PC-3 (cell line): ENCODE measurements around the gene DGKD. TPM values are rescaled to one million over a fixed set of nuclear protein-coding genes. Genes with fewer than 3 reads are reported as not detected.
A peak's percentile ranks its signal among the peaks of the same experiment; 100 is the strongest.

ENCODE experiments used
- ATAC-seq: fragments of 200-7000 bp; cut with Tn5 transposase; 2 replicates; pipeline ENCODE4 v1.9.1; 2020; ENCODE audit warnings: mild to moderate bottlenecking, moderate library complexity
- BruUV-seq: library from RNA; stranded (reverse); fragments of 400-500 nt; replicated peaks from 2 replicates; lab custom pipeline; 2021; lab: Mats Ljungman, UMichigan
- CTCF ChIA-PET: fragments of 300-600 bp; sonication (Branson Sonifier 250); formaldehyde crosslinking; loops from one replicate; lab custom pipeline; 2022; ENCODE audit warnings: antibody characterized with exemption; lab: Charles Lee
- POLR2A ChIA-PET: fragments of 300-600 bp; sonication (Branson Sonifier 250); formaldehyde crosslinking; loops from one replicate; lab custom pipeline; 2022; ENCODE audit warnings: antibody characterized with exemption; ENCODE audit not compliant: unreplicated experiment; lab: Charles Lee
- DNase-seq: peaks from one replicate; pipeline ENCODE4 v3.0.0-alpha.2; 2015
- H2AFZ ChIP-seq: fragments of 300-600 bp; sonication (generic); 2 replicates; pipeline ENCODE4 v1.6.0; 2016; ENCODE audit warnings: antibody characterized with exemption, low read length
- H3F3A ChIP-seq: fragments of 300-600 bp; sonication (generic); one replicate; pipeline ENCODE4 v1.6.0; 2017; ENCODE audit warnings: antibody characterized with exemption, low read length, control low read depth, mild to moderate bottlenecking; ENCODE audit not compliant: unreplicated experiment
- H3K27ac ChIP-seq: fragments of 300-600 bp; sonication (generic); 2 replicates; pipeline ENCODE4 v1.5.1; 2016; ENCODE audit warnings: mild to moderate bottlenecking, low read length
- H3K27me3 ChIP-seq: fragments of 300-600 bp; sonication (generic); 2 replicates; pipeline ENCODE4 v1.6.1; 2016; ENCODE audit warnings: low read length, mixed read lengths
- H3K36me3 ChIP-seq: fragments of 300-600 bp; sonication (generic); 2 replicates; pipeline ENCODE4 v1.6.1; 2016; ENCODE audit warnings: low read depth, mixed run types, low read length, mixed read lengths
- H3K4me1 ChIP-seq: fragments of 300-600 bp; sonication (generic); 2 replicates; pipeline ENCODE4 v1.5.1; 2016; ENCODE audit warnings: low read length; ENCODE audit not compliant: insufficient read depth
- H3K4me2 ChIP-seq: fragments of 300-600 bp; sonication (generic); 2 replicates; pipeline ENCODE4 v1.6.0; 2016; ENCODE audit warnings: low read length
- H3K4me3 ChIP-seq: fragments of 300-600 bp; sonication (generic); 2 replicates; pipeline ENCODE4 v1.5.1; 2016; ENCODE audit warnings: mild to moderate bottlenecking, low read length, mixed read lengths
- H3K79me2 ChIP-seq: fragments of 300-600 bp; sonication (generic); 2 replicates; pipeline ENCODE4 v1.6.1; 2017; ENCODE audit warnings: low read length, mixed read lengths
- H3K9ac ChIP-seq: fragments of 300-600 bp; sonication (generic); 2 replicates; pipeline ENCODE4 v1.6.0; 2016; ENCODE audit warnings: mild to moderate bottlenecking, low read length
- H3K9me2 ChIP-seq: fragments of 300-600 bp; sonication (generic); replicated peaks from 2 replicates; pipeline ENCODE4 v1.6.1; 2016; ENCODE audit warnings: mixed run types, low read length, mixed read lengths
- H3K9me3 ChIP-seq: fragments of 300-600 bp; sonication (generic); 2 replicates; pipeline ENCODE4 v1.6.1; 2016; ENCODE audit warnings: low read length, mixed read lengths
- H4K20me1 ChIP-seq: fragments of 300-600 bp; sonication (generic); 2 replicates; pipeline ENCODE4 v1.6.1; 2016; ENCODE audit warnings: low read length, mixed read lengths
- CTCF ChIP-seq: fragments of 300-600 bp; sonication (generic); conservative IDR thresholded peaks from 2 replicates; pipeline ENCODE4 v1.5.1; 2017; ENCODE audit warnings: antibody characterized with exemption, low read depth, mild to moderate bottlenecking, low read length
- EZH2 ChIP-seq: fragments of 300-600 bp; sonication (generic); IDR thresholded peaks from one replicate; pipeline ENCODE4 v1.6.1; 2017; ENCODE audit warnings: antibody characterized with exemption, mild to moderate bottlenecking, low read length; ENCODE audit not compliant: unreplicated experiment
- EZH2phosphoT487 ChIP-seq: fragments of 300-600 bp; sonication (generic); IDR thresholded peaks from 2 replicates; pipeline ENCODE4 v1.6.1; 2018; ENCODE audit warnings: mild to moderate bottlenecking, antibody characterized with exemption, low read length, borderline replicate concordance
- intact Hi-C: fragments of 100-400 bp; cut with micrococcal nuclease; formaldehyde crosslinking; loops from 2 replicates; pipeline ENCODE4 v1.9.0; 2023
- total RNA-seq: library from RNA; depleted of rRNA; stranded (reverse); fragments of >200 nt; gene quantifications from 2 replicates; pipeline ENCODE4 v1.2.3, GENCODE V29; 2014

Gene DGKD
- total RNA-seq, 1 experiment from 2014 or later, result 23.3 TPM

GRCh38 chr2:233447506-233448219, 93.4 kb downstream of the DGKD start:
- Histone ChIP-seq H3K36me3 (peaks cover 69% of the 10 kb centered on the region), H3K79me2 (no peaks in the 10 kb centered on the region), H4K20me1 (no peaks in the 10 kb centered on the region), H3F3A (no peaks in the 10 kb centered on the region), H2AFZ (no peak overlapping the region), H3K27ac (no peak overlapping the region), H3K9ac (no peak overlapping the region), H3K27me3 (no peaks in the 10 kb centered on the region), H3K4me3 (no peak overlapping the region), H3K4me1 (0 out of 2 replicates have a peak, but pooled peaks cover 3% of the 10 kb centered on the region), H3K9me3 (no peaks in the 10 kb centered on the region), H3K4me2 (no peak overlapping the region), H3K9me2 (no peaks in the 10 kb centered on the region)
- no peak for TF ChIP-seq CTCF
- no peak for TF ChIP-seq EZH2
- no peak for TF ChIP-seq EZH2phosphoT487
- no peak for ATAC-seq
- POLR2A ChIA-PET, result no interaction called here
- no TSS peak for BruUV-seq
- CTCF ChIA-PET, result interaction anchor here (0.6 kb wide), 1 partner anchor 385 kb away, joined by 8 read pairs; no protein-coding TSS in a partner anchor
- DNase-seq, result no peak
- intact Hi-C loops, result loop anchor here (2.0 to 10.0 kb wide), 3 partner anchors 33 to 193 kb away; partner anchors contain the start of gene ATG16L1

- Histone ChIP-seq H3K27me3 (no peaks in the 10 kb centered on the region), H3K27ac (no peak overlapping the region), H3K4me3 (no peak overlapping the region), H3F3A (no peaks in the 10 kb centered on the region), H2AFZ (no peak overlapping the region), H3K9ac (no peak overlapping the region), H3K4me2 (no peak overlapping the region), H3K9me2 (no peaks in the 10 kb centered on the region), H3K36me3 (peaks cover 70% of the 10 kb centered on the region), H4K20me1 (no peaks in the 10 kb centered on the region), H3K4me1 (0 out of 2 replicates have a peak, but pooled peaks cover 3% of the 10 kb centered on the region), H3K9me3 (no peaks in the 10 kb centered on the region), H3K79me2 (no peaks in the 10 kb centered on the region)
- TF ChIP-seq CTCF (peak; percentile 50), EZH2 (no peak)
- ATAC-seq (peak; percentile 42), DNase-seq (peak; percentile 17)
- ChIA-PET POLR2A (no interaction called here), CTCF (interaction anchor here (0.6 kb wide), 2 partner anchors 343 to 384 kb away, joined by 3 to 8 read pairs; no protein-coding TSS in a partner anchor)
- intact Hi-C loops, result loop anchor here (2.0 to 10.0 kb wide), 3 partner anchors 33 to 193 kb away; partner anchors contain the start of gene ATG16L1
- no TSS peak for BruUV-seq
Measured at GRCh38 chr2:233448220-233448559, 93.9 kb downstream of the DGKD start.

- intact Hi-C loops, result loop anchor here (2.0 to 10.0 kb wide), 3 partner anchors 32 to 194 kb away; partner anchors contain the start of gene ATG16L1
- H3K4me2 ChIP-seq, result no peak overlapping the region
- POLR2A ChIA-PET, result interaction anchor here (1.0 to 1.1 kb wide), 2 partner anchors 103 to 384 kb away, joined by 3 to 9 read pairs; no protein-coding TSS in a partner anchor
Measured at GRCh38 chr2:233448575-233448974, 94.3 kb downstream of the DGKD start.

More at GRCh38 chr2:233448575-233448974, 94.3 kb downstream of the DGKD start:
- no peaks in the 10 kb centered on the region for H4K20me1 ChIP-seq
- H3K27ac ChIP-seq, result no peak overlapping the region
- peak; percentile 26 for ATAC-seq
- no TSS peak for BruUV-seq
- no peak overlapping the region for H3K9ac ChIP-seq
- H3K9me3 ChIP-seq, result no peaks in the 10 kb centered on the region
- CTCF ChIA-PET, result interaction anchor here (0.6 to 1.2 kb wide), 3 partner anchors 38 to 384 kb away, joined by 3 to 12 read pairs (median 4); no protein-coding TSS in a partner anchor
- no peak overlapping the region for H2AFZ ChIP-seq
- 0 out of 2 replicates have a peak, but pooled peaks cover 3% of the 10 kb centered on the region for H3K4me1 ChIP-seq
- no peak for DNase-seq
- TF ChIP-seq CTCF, result no peak
- no peak for TF ChIP-seq EZH2
- no peak for TF ChIP-seq EZH2phosphoT487
- H3K27me3 ChIP-seq, result no peaks in the 10 kb centered on the region
- no peak overlapping the region for H3K4me3 ChIP-seq
- H3F3A ChIP-seq, result no peaks in the 10 kb centered on the region
- H3K79me2 ChIP-seq, result no peaks in the 10 kb centered on the region
- no peaks in the 10 kb centered on the region for H3K9me2 ChIP-seq
- peaks cover 73% of the 10 kb centered on the region for H3K36me3 ChIP-seq
